HEK293 (cell line): ENCODE data around the gene SLCO4A1.
A peak's percentile ranks its signal among the peaks of the same experiment; 100 is the strongest.

ENCODE experiments used
- EGR2 ChIP-seq: fragments of 450-650 bp; formaldehyde crosslinking; IDR thresholded peaks from 2 replicates; pipeline ENCODE4 v1.5.1; 2016; ENCODE audit warnings: low read depth, missing biosample characterization, missing genetic modification characterization
- GLIS1 ChIP-seq: fragments of 450-650 bp; formaldehyde crosslinking; IDR thresholded peaks from 2 replicates; pipeline ENCODE4 v1.5.1; 2016; ENCODE audit warnings: missing biosample characterization, missing genetic modification characterization
- IKZF3 ChIP-seq: fragments of 450-650 bp; IDR thresholded peaks from 2 replicates; pipeline ENCODE4 v1.5.0; 2018; ENCODE audit warnings: missing biosample characterization, mild to moderate bottlenecking, missing genetic modification characterization, moderate library complexity
- KLF1 ChIP-seq: fragments of 450-650 bp; formaldehyde crosslinking; IDR thresholded peaks from 2 replicates; pipeline ENCODE4 v1.5.1; 2016; ENCODE audit warnings: missing biosample characterization, missing genetic modification characterization
- KLF17 ChIP-seq: fragments of 450-650 bp; formaldehyde crosslinking; IDR thresholded peaks from 2 replicates; pipeline ENCODE4 v1.5.1; 2016; ENCODE audit warnings: missing biosample characterization, missing genetic modification characterization
- PATZ1 ChIP-seq: fragments of 450-650 bp; formaldehyde crosslinking; IDR thresholded peaks from 2 replicates; pipeline ENCODE4 v1.5.1; 2016; ENCODE audit warnings: missing biosample characterization, missing genetic modification characterization
- SCRT2 ChIP-seq: fragments of 450-650 bp; formaldehyde crosslinking; IDR thresholded peaks from 2 replicates; pipeline ENCODE4 v1.5.1; 2016; ENCODE audit warnings: missing biosample characterization, missing genetic modification characterization
- ZBTB11 ChIP-seq: fragments of 450-650 bp; formaldehyde crosslinking; conservative IDR thresholded peaks from 2 replicates; pipeline ENCODE4 v1.5.1; 2016; ENCODE audit warnings: low read depth, missing biosample characterization, missing genetic modification characterization
- ZBTB26 ChIP-seq: fragments of 450-650 bp; formaldehyde crosslinking; optimal IDR thresholded peaks from 2 replicates; pipeline ENCODE3; 2016; ENCODE audit warnings: missing biosample characterization, mild to moderate bottlenecking, missing genetic modification characterization
- ZFHX2 ChIP-seq: fragments of 450-650 bp; formaldehyde crosslinking; conservative IDR thresholded peaks from 2 replicates; pipeline ENCODE4 v1.5.1; 2016; ENCODE audit warnings: missing biosample characterization, missing genetic modification characterization
- ZFP37 ChIP-seq: fragments of 450-650 bp; formaldehyde crosslinking; IDR thresholded peaks from 2 replicates; pipeline ENCODE4 v1.5.1; 2016; ENCODE audit warnings: missing biosample characterization, missing genetic modification characterization
- ZNF211 ChIP-seq: fragments of 450-650 bp; formaldehyde crosslinking; IDR thresholded peaks from 2 replicates; pipeline ENCODE4 v1.5.1; 2016; ENCODE audit warnings: low read depth, missing biosample characterization, missing genetic modification characterization
- ZNF394 ChIP-seq: fragments of 450-650 bp; formaldehyde crosslinking; IDR thresholded peaks from 2 replicates; pipeline ENCODE4 v1.5.1; 2016; ENCODE audit warnings: missing biosample characterization, missing genetic modification characterization, mild to moderate bottlenecking, moderate library complexity, borderline replicate concordance
- ZNF473 ChIP-seq: fragments of 450-650 bp; formaldehyde crosslinking; IDR thresholded peaks from 2 replicates; pipeline ENCODE4 v1.5.1; 2017; ENCODE audit warnings: missing biosample characterization, missing genetic modification characterization
- ZNF639 ChIP-seq: fragments of 450-650 bp; formaldehyde crosslinking; IDR thresholded peaks from 2 replicates; pipeline ENCODE4 v1.5.1; 2016; ENCODE audit warnings: missing biosample characterization, missing genetic modification characterization
- ZNF660 ChIP-seq: fragments of 450-650 bp; IDR thresholded peaks from 2 replicates; pipeline ENCODE4 v1.5.1; 2018; ENCODE audit warnings: missing biosample characterization, mild to moderate bottlenecking, missing genetic modification characterization
- ZNF677 ChIP-seq: fragments of 450-650 bp; IDR thresholded peaks from 2 replicates; pipeline ENCODE4 v1.5.0; 2018; ENCODE audit warnings: missing biosample characterization, mild to moderate bottlenecking, missing genetic modification characterization, moderate library complexity
- ZNF777 ChIP-seq: fragments of 450-650 bp; formaldehyde crosslinking; IDR thresholded peaks from 2 replicates; pipeline ENCODE4 v1.5.1; 2017; ENCODE audit warnings: missing biosample characterization, missing genetic modification characterization, borderline replicate concordance
- ZSCAN30 ChIP-seq: fragments of 450-650 bp; IDR thresholded peaks from 2 replicates; pipeline ENCODE4 v1.5.1; 2018; ENCODE audit warnings: missing biosample characterization, mild to moderate bottlenecking, missing genetic modification characterization, moderate library complexity
- TF ChIP-seq, protein P1 (sequence below): fragments of 450-650 bp; formaldehyde crosslinking; IDR thresholded peaks from 2 replicates; pipeline ENCODE4 v1.5.0; 2017; ENCODE audit warnings: missing biosample characterization, missing genetic modification characterization, borderline replicate concordance
- TF ChIP-seq, protein P2 (sequence below): fragments of 450-650 bp; formaldehyde crosslinking; IDR thresholded peaks from 2 replicates; pipeline ENCODE4 v1.5.1; 2016; ENCODE audit warnings: missing biosample characterization, missing genetic modification characterization
- TF ChIP-seq, protein P3 (sequence below): fragments of 450-650 bp; formaldehyde crosslinking; IDR thresholded peaks from 2 replicates; pipeline ENCODE4 v1.5.1; 2016; ENCODE audit warnings: missing biosample characterization, missing genetic modification characterization

Gene SLCO4A1

DNA sequence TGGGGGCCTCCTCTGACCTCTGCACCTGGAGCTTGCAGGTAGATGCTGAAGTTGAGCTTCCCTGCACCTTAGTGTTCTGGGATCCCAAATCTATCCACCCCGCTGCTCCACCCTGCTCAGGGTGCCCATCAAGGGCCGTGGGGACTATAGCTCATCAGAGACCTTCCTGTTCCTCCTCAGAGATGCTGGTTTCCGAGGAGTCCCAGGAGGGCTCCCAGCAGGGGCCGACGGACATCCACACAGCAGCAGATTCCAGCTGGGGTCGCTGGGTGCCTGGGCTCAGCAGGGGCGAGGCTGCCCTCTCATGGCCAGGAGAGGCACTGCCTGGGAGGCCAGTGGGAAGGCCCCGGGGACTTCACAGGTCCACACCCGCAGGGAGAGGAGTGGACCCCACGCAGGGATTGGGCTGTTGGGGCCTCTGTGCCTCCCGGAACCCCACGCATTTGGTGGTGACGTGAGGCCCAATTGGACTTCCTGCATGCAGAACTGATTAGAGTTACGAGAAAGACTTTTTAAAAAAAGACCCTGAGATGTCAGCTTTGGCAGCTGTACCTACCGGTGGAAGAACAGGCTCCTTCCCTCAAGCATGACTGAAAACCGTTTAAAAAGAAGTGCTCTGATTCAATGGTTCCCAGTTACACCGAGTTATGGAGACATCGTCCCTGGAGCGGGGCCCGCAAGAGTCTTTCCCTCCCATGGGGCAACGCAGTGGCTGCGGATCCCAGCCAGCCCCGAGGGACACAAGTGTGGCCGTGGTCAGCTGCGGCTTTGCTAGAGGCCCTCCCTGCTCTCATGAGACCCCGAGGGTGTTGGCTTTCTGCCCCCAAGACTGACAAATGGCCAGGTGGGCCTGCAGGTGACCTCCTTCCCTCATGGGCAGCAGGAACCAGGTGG is 25.3 kb upstream of the SLCO4A1 start (continued):
- TF ChIP-seq ZFP37 (tag by site-specific recombination): no peak
- peak; percentile 35; the same call in 1 of the 2 replicates for TF ChIP-seq ZNF394 (tag by site-specific recombination)
- TF ChIP-seq, protein P1, sequence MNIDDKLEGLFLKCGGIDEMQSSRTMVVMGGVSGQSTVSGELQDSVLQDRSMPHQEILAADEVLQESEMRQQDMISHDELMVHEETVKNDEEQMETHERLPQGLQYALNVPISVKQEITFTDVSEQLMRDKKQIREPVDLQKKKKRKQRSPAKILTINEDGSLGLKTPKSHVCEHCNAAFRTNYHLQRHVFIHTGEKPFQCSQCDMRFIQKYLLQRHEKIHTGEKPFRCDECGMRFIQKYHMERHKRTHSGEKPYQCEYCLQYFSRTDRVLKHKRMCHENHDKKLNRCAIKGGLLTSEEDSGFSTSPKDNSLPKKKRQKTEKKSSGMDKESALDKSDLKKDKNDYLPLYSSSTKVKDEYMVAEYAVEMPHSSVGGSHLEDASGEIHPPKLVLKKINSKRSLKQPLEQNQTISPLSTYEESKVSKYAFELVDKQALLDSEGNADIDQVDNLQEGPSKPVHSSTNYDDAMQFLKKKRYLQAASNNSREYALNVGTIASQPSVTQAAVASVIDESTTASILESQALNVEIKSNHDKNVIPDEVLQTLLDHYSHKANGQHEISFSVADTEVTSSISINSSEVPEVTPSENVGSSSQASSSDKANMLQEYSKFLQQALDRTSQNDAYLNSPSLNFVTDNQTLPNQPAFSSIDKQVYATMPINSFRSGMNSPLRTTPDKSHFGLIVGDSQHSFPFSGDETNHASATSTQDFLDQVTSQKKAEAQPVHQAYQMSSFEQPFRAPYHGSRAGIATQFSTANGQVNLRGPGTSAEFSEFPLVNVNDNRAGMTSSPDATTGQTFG (tag by site-specific recombination): no peak
- no peak for TF ChIP-seq ZBTB11 (tag by site-specific recombination)
- TF ChIP-seq ZNF473 (tag by site-specific recombination): no peak
- TF ChIP-seq ZFHX2 (tag by site-specific recombination): peak; percentile 34
- 0 out of 2 replicates have a peak, but pooled peaks have one; percentile 24 for TF ChIP-seq PATZ1 (tag by site-specific recombination)
- TF ChIP-seq, protein P2, sequence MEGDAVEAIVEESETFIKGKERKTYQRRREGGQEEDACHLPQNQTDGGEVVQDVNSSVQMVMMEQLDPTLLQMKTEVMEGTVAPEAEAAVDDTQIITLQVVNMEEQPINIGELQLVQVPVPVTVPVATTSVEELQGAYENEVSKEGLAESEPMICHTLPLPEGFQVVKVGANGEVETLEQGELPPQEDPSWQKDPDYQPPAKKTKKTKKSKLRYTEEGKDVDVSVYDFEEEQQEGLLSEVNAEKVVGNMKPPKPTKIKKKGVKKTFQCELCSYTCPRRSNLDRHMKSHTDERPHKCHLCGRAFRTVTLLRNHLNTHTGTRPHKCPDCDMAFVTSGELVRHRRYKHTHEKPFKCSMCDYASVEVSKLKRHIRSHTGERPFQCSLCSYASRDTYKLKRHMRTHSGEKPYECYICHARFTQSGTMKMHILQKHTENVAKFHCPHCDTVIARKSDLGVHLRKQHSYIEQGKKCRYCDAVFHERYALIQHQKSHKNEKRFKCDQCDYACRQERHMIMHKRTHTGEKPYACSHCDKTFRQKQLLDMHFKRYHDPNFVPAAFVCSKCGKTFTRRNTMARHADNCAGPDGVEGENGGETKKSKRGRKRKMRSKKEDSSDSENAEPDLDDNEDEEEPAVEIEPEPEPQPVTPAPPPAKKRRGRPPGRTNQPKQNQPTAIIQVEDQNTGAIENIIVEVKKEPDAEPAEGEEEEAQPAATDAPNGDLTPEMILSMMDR (tag by site-specific recombination): peak; percentile 91
- TF ChIP-seq KLF1 (tag by site-specific recombination): peak; percentile 56
- TF ChIP-seq ZSCAN30 (tag by site-specific recombination): 0 out of 2 replicates have a peak, but pooled peaks have one; percentile 24
- no peak for TF ChIP-seq ZNF660 (tag by site-specific recombination)
- no peak for TF ChIP-seq ZBTB26
- TF ChIP-seq IKZF3 (tag by site-specific recombination): 0 out of 2 replicates have a peak, but pooled peaks have one; percentile 47
- TF ChIP-seq ZNF677 (tag by site-specific recombination): no peak
- no peak for TF ChIP-seq ZNF211 (tag by site-specific recombination)
- TF ChIP-seq SCRT2 (tag by site-specific recombination): peak; percentile 17; the same call in 1 of the 2 replicates
- TF ChIP-seq KLF17 (tag by site-specific recombination): peak; percentile 64; the same call in 1 of the 2 replicates
- TF ChIP-seq, protein P3, sequence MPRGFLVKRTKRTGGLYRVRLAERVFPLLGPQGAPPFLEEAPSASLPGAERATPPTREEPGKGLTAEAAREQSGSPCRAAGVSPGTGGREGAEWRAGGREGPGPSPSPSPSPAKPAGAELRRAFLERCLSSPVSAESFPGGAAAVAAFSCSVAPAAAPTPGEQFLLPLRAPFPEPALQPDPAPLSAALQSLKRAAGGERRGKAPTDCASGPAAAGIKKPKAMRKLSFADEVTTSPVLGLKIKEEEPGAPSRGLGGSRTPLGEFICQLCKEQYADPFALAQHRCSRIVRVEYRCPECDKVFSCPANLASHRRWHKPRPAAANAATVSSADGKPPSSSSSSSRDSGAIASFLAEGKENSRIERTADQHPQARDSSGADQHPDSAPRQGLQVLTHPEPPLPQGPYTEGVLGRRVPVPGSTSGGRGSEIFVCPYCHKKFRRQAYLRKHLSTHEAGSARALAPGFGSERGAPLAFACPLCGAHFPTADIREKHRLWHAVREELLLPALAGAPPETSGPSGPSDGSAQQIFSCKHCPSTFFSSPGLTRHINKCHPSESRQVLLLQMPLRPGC (tag by site-specific recombination): no peak
- TF ChIP-seq GLIS1 (tag by site-specific recombination): peak; percentile 92
- TF ChIP-seq EGR2 (tag by site-specific recombination): peak; percentile 41; the same call in 1 of the 2 replicates
- no peak for TF ChIP-seq ZNF777 (tag by site-specific recombination)
- TF ChIP-seq ZNF639 (tag by site-specific recombination): no peak
